Measurements from ENCODE around the gene PM20D1.

Gene PM20D1

DNA sequence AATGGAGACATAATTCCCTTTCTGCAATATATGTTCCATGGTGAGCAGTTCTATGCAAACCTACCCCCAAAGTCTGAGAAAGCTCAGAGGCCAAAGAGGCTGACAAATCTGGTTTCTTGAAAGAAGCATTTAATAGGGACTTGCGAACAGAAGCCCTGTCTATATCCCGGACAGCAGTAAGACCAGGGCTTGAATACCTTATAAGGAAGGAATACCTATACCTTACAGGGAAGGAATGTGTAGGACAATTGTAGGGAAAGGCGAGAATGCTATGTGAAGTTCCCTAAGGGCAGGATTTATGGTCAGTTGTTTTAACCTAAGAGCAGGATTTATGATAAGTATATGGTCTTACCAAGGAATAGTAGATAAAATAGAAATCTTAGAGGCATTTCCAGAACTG, 31.9 kb downstream of the PM20D1 start:
- no peak for DNase-seq
- TF ChIP-seq, protein P1, sequence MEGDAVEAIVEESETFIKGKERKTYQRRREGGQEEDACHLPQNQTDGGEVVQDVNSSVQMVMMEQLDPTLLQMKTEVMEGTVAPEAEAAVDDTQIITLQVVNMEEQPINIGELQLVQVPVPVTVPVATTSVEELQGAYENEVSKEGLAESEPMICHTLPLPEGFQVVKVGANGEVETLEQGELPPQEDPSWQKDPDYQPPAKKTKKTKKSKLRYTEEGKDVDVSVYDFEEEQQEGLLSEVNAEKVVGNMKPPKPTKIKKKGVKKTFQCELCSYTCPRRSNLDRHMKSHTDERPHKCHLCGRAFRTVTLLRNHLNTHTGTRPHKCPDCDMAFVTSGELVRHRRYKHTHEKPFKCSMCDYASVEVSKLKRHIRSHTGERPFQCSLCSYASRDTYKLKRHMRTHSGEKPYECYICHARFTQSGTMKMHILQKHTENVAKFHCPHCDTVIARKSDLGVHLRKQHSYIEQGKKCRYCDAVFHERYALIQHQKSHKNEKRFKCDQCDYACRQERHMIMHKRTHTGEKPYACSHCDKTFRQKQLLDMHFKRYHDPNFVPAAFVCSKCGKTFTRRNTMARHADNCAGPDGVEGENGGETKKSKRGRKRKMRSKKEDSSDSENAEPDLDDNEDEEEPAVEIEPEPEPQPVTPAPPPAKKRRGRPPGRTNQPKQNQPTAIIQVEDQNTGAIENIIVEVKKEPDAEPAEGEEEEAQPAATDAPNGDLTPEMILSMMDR (IDR thresholded peaks at IDR 0.05; ENCODE audit: low read depth, low read length, missing control alignments) = no peak
- in situ Hi-C loops (cut with HindIII; ENCODE audit: low pct_ligation_motif_present, low sequenced_read_pairs) = no loop called here
- H3K27ac ChIP-seq = no peak overlapping the region
- H3K4me3 ChIP-seq (ENCODE audit: low read depth, low read length) = no peak overlapping the region
- H3K27me3 ChIP-seq (replicated peaks) = no peaks in the 10 kb centered on the region
- H3K36me3 ChIP-seq (replicated peaks) = no peaks in the 10 kb centered on the region

DNA sequence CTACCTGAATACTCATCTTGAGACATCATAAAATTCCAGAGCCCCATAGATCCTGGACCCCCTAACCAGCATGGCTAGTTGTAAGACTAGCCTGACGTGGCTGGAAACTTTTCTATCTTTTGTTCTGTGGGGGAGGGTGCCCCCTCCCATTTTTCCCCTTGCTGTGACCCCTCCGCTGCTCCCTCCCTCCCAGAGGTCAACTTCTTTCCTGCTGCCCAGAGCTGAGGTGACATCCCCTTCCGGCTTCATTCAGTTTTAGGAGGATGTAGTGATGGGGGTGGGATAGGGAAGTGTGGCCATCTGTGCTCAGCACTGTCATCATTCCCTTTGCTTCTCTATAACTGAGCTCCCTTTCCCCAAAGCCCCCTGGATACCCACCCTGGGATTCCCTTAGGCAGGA, 32.6 kb downstream of the PM20D1 start:
- in situ Hi-C loops (cut with HindIII; ENCODE audit: low pct_ligation_motif_present, low sequenced_read_pairs) = no loop called here
- DNase-seq = no peak
- TF ChIP-seq, protein P1 (IDR thresholded peaks at IDR 0.05; ENCODE audit: low read depth, low read length, missing control alignments) = no peak
- Histone ChIP-seq H3K27ac (no peak overlapping the region), H3K4me3 (ENCODE audit: low read depth, low read length) (no peak overlapping the region), H3K27me3 (replicated peaks) (no peaks in the 10 kb centered on the region), H3K36me3 (replicated peaks) (no peaks in the 10 kb centered on the region)

DNA sequence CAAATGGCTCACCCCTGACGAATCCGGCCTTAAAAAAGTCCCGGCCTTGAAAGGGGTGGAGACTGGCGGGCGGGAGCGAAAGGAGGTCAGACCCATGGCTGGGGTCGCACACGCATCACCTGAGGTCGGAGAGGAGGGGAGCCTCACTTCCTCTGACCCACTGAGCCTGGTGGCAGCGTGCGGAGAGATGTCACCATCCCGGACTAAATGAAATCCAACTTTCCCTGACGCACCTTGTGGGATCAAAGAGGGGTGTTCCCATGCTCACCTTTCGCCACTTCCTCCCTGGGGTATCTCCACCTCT, 36.2 kb downstream of the PM20D1 start:
- Histone ChIP-seq H3K27me3 (replicated peaks) (no peaks in the 10 kb centered on the region), H3K36me3 (replicated peaks) (peaks cover 6% of the 10 kb centered on the region), H3K4me3 (ENCODE audit: low read depth, low read length) (peak overlapping the region; percentile 77), H3K27ac (no peak overlapping the region)
- DNase-seq = no peak
- in situ Hi-C loops (cut with HindIII; ENCODE audit: low pct_ligation_motif_present, low sequenced_read_pairs) = no loop called here
- TF ChIP-seq, protein P1 (IDR thresholded peaks at IDR 0.05; ENCODE audit: low read depth, low read length, missing control alignments) = no peak

DNA sequence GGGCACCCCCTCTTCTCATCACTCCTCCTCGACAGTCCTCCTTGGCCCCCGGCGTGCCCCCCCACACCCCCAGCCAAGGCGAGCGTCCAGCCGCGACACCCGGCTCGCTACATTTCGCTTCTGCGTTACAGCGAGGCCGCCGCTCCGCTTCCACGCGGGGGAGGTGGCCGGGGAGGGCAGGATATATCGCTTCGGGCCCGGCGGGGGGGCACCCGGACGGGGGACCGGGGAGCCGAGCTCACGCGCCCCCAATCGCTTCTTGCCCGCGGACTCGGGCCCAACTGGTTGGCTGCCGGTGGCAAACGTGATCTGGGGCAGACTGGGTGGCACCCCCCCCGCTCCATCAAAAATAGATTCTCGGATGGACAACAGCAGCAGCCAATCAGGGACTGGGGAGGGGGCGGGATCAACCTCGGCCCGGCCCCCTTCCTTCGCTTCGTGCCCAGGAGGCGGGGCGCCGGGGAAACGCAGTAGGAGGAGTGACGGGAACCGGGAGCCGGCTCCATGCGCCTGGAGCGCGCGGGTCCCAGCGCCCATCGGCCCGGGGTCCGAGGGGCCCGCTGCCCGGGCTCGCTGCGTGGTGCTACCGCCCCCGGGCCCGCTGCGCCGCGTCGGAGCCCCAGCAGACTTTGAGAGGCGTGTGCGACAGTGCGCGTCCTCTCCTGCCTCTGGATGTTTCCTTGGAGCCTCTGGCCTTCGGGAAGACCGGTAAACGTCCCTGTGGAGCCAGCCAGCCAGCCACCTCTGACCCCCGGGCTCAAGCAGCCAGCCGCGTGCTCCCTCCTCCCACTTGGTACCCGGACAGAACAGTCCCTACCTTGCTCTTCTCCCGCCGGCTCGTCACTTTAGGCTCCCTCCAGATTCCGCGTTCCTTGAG, 36.8 kb downstream of the PM20D1 start, which contains the start of gene SLC41A1:
SLC41A1 (minus strand) TSS at position 321 of the 877 bp plus-strand sequence. CDS start 2,757 bp downstream, outside the sequence.
- H3K36me3 ChIP-seq (replicated peaks) = peaks cover 6% of the 10 kb centered on the region
- DNase-seq = peak; percentile 87
- H3K27ac ChIP-seq = peak within 1 kb of the TSS; percentile 13
- in situ Hi-C loops (cut with HindIII; ENCODE audit: low pct_ligation_motif_present, low sequenced_read_pairs) = no loop called here
- no peaks in the 10 kb centered on the region for H3K27me3 ChIP-seq (replicated peaks)
- H3K4me3 ChIP-seq (ENCODE audit: low read depth, low read length) = peak within 1 kb of the TSS; percentile 77
- TF ChIP-seq, protein P1 (IDR thresholded peaks at IDR 0.05; ENCODE audit: low read depth, low read length, missing control alignments) = no peak

DNA sequence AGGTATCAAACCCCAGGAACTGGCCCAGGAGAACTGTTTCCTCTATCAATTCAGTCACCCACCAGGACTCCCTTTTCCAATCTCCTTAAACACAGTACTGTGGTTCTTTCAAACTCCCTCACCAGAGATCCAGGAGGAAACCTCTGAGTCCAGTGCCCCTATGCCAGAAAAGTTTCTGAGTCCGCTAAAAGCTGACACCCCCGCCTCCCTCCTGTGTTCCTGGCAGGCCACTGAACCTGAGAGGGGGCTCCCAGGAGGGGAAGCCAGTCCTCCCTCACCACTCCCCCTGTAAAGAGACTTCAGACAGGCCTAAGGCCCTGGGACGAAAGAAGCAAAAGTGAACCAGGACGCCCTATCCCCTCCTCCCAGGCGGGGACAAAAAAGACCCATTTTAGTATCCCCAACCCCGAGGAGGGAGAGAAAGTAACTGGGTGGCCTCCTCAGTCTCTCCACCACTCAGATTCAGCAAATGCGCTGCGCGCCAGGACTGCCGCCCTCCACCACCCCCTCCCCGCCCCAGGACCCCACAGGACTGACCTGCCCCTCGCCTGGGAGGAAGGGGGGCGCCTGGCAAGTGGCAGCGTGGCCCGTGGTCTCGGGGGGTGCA, 37.6 kb downstream of the PM20D1 start:
- Histone ChIP-seq H3K4me3 (ENCODE audit: low read depth, low read length) (peak overlapping the region; percentile 77), H3K36me3 (replicated peaks) (peaks cover 6% of the 10 kb centered on the region), H3K27ac (no peak overlapping the region), H3K27me3 (replicated peaks) (no peaks in the 10 kb centered on the region)
- no peak for DNase-seq
- TF ChIP-seq, protein P1 (IDR thresholded peaks at IDR 0.05; ENCODE audit: low read depth, low read length, missing control alignments) = no peak
- in situ Hi-C loops (cut with HindIII; ENCODE audit: low pct_ligation_motif_present, low sequenced_read_pairs) = no loop called here
